NCI-H446 treated with DMSO at 0.1 percent for 48 hours (cell line): ENCODE measurements around the gene NPHP3.
"Not testable (repeated sequence)": the region's sequence is repeated elsewhere in the genome, so short reads cannot be mapped to it uniquely, and the experiment has no call there.

Experiments used
- DNase-seq: peaks from one replicate; lab custom pipeline; 2025; lab: John Stamatoyannopoulos, UW

The NPHP3 gene, protein sequence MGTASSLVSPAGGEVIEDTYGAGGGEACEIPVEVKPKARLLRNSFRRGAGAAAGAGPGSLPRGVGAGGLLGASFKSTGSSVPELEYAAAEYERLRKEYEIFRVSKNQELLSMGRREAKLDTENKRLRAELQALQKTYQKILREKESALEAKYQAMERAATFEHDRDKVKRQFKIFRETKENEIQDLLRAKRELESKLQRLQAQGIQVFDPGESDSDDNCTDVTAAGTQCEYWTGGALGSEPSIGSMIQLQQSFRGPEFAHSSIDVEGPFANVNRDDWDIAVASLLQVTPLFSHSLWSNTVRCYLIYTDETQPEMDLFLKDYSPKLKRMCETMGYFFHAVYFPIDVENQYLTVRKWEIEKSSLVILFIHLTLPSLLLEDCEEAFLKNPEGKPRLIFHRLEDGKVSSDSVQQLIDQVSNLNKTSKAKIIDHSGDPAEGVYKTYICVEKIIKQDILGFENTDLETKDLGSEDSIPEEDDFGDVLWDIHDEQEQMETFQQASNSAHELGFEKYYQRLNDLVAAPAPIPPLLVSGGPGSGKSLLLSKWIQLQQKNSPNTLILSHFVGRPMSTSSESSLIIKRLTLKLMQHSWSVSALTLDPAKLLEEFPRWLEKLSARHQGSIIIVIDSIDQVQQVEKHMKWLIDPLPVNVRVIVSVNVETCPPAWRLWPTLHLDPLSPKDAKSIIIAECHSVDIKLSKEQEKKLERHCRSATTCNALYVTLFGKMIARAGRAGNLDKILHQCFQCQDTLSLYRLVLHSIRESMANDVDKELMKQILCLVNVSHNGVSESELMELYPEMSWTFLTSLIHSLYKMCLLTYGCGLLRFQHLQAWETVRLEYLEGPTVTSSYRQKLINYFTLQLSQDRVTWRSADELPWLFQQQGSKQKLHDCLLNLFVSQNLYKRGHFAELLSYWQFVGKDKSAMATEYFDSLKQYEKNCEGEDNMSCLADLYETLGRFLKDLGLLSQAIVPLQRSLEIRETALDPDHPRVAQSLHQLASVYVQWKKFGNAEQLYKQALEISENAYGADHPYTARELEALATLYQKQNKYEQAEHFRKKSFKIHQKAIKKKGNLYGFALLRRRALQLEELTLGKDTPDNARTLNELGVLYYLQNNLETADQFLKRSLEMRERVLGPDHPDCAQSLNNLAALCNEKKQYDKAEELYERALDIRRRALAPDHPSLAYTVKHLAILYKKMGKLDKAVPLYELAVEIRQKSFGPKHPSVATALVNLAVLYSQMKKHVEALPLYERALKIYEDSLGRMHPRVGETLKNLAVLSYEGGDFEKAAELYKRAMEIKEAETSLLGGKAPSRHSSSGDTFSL (N-terminal part only)

DNA sequence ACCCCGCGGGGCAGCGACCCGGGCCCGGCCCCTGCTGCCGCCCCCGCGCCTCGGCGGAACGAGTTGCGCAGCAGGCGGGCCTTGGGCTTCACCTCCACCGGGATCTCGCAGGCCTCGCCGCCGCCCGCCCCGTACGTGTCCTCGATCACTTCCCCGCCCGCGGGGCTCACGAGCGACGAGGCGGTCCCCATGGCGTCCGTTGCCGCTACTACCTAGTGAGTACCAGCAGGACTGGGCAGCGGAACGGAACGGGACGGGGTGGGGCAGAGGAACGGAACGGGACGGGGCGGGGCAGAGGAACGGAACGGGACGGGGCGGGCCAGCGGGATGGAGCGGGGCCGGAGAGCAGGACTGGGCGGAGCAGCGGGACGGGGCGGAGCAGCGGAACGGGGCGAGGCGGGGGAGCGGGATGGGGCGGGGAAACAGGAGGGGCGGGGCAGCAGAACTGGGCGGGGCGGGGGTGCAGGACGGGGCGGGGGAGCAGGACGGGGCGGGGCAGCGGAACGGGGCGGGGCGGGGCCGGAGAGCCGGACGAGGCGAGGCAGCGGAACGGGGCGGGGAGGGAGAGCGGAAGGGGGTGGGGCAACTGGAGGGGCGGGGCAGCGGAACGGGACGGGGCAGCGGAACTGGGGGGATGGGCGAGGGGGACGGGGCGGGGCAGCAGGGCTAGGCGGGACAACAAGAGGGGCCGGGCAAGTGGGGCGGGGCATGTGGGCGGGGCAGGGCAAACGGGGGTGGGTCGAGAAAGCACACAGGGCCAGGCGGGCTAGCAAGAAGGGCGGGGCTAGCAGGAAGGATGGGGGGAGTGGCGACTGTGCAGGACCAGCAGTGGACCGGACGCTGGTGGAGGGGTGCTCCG, at the start of gene NPHP3:
Gene NPHP3 (minus strand): TSS at position 245 of the 859 bp plus-strand sequence. CDS start 54 bp downstream, at position 191.
- DNase-seq, result peak; percentile 91

DNA sequence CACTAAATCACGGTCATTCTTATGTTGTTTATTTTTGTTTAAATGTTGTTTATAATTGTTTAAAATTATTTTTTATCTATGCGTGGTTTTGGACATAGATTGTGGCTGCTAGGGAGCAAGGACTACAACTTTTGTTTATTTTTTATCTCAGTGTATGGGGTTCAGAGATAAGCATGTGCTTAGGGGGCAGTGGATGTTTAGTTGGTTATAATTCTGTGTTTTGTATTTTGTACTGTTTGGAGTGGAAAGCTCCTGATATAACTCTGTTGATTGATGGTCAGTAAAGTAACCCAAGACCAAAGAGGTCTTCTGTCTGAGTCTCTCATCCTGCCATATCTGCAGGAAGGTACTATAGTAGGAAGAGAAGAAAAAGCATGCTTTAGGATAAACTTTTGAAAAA, 36.5 kb upstream of the NPHP3 start:
- no peak for DNase-seq

DNA sequence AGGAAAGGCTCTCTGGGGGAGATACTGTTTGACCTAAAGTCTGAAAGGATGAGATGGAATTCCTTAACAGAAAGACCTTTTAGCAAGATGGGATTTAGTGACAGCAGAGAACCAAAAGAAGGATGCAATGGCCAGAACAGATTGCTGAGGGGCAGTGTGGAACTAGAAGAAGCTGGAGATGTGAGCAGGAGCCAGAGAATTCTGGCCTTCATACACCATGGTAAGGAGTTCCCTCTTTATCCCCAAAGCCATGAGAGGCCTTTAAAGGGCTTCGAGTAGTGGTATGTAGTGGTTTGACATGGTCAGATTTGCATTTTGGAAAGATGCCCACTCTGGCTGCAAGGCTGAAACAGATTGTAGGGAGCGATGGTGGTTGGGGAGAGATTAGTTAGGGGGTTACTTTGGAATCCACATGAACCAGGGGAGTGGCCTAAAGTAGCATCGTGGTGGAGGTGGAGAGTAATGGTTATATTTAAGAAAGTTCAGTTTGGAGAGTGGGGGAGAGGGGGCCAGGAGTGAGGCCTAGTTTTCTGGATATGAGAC, 34.0 kb upstream of the NPHP3 start:
- no peak for DNase-seq

GRCh38 chr3:132753946-132754345, 31.7 kb upstream of the NPHP3 start:
- no peak for DNase-seq

GRCh38 chr3:132749786-132750185, 27.6 kb upstream of the NPHP3 start:
- no peak for DNase-seq

DNA sequence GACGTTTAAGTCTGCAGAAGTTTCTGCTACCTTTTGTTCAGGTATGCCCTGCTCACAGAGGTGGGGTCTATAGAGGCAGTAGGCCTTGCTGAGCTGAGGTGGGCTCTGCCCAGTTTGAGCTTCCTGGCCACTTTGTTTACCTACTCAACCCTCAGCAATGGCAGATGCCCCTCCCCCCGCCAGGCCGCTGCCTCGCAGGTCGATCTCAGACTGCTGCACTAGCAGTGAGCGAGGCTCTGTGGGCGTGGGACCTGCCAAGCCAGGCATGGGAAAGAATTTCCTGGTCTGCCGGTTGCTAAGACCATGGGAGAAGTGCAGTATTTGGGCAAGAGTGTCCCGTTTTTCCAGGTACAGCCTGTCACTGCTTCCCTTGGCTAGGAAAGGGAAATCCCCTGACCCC, 24.5 kb upstream of the NPHP3 start:
- DNase-seq, result not testable (repeated sequence)

DNA sequence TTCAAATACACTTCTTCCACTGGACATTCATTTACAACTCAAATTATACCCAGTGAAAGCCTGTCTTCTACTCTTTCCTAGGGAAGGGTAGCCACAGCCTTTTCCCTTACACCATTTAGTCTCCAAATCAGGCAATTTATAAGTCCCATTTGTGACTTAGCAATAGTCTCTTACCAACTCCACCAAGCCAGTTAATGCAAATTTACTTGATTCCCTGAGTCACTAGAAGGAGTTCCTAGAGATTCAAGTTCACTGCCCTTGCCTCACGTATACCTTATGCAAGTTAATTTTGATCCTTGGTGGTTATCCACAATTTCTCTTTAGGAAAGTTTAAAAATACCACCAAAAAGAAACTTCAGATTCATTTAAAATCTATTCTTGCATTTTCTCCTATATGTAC, 16.1 kb upstream of the NPHP3 start:
- DNase-seq, result no peak

DNA sequence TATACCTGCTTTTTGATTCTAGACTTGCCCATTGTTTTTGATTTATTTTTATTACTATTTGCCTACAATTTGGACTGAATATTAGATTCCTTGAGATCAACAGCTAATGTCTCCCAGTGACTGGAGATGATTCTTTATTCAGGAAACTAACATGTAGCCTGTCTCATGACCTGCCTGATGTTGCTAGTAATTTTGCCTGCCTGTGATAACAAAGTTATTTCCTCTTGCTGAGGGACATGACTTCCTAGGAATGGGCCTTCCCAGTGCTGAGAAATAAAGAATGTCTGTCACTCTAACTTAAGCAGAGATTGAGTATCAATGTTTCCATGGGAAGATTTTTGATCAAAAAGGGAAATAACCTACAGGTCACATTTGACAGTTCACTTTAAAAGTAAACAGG, 13.4 kb upstream of the NPHP3 start:
- DNase-seq, result no peak

DNA sequence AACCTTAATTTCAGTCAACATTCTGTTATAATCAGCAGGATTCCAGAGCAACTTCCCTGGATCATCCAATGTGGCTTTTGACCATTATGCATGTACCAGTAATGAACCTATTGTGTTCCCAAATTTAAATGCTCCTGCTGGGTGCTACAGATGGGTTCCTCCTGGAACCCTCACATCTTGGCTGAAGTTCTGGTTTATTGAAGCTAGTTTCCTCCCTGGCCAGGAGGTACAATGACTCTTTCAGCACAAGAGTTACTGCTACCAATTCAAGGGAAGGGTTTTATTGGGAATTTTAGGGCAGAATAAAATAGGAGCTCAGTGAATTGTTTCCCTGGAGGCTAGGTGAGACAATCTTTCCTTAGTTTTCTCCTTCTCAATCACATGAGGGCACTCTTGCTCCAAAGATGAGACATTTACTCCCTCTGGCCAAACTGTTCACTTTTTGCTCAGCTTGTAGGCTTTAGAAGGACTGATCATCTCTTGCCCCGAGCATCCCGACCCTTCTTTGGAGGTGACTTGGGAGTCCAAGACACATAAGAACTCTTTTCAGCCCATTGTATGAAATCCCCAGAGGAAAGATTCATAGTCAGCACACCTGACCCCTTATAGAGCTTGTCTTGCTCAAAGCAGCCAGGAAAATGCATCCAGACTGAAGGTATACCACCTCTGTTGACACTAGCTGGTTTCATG, 8.8 kb upstream of the NPHP3 start:
- DNase-seq, result peak; percentile 48

DNA sequence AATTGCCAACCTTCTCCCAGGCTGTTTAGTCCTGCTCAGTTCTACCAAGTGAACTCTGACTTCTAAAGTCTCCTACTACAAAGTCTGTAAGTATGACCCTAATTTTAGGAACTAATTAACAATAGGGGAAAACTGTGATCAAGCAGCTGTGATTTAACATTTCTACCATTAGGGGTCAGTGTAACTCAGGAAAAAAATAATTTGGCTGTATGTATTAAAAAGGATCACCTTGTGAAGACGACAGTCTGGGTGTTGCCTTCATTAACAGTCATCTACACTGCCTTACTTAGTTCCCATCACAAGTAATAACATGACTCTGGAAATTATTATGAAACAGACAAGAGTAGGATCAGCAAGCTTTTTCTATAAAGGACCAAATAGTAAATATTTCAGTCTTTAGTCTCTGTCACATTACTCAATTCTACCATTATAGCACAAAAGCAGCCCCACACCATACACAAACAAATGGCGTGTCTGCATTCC, 4.2 kb upstream of the NPHP3 start:
- peak; percentile 40 for DNase-seq

- no peak for DNase-seq
These were observed 1.1 kb upstream of the NPHP3 start for GRCh38 chr3:132723024-132723950.

GRCh38 chr3:132721479-132722164, 587 bp downstream of the NPHP3 start:
- no peak for DNase-seq

DNA sequence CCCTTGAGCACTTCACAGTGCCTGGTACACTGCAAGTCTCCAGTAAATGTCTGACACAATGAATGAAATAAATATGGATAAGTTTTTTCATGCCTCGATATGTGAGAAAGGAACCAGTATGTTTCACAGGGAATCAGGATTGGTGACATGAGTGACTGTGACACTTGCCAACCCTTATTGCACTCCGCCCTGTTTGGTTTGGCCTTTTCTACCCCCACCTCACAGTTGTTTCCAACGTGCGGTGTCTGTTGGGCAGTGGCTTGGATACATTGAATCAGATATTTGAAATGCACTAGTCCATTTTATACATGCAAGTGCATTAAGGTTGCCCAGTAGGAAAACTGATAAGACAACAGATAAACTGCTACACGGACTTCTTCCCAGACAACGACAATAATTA, 2.0 kb downstream of the NPHP3 start:
- DNase-seq, result no peak

- DNase-seq, result no peak
These were observed 5.8 kb downstream of the NPHP3 start for GRCh38 chr3:132716372-132716771.

DNA sequence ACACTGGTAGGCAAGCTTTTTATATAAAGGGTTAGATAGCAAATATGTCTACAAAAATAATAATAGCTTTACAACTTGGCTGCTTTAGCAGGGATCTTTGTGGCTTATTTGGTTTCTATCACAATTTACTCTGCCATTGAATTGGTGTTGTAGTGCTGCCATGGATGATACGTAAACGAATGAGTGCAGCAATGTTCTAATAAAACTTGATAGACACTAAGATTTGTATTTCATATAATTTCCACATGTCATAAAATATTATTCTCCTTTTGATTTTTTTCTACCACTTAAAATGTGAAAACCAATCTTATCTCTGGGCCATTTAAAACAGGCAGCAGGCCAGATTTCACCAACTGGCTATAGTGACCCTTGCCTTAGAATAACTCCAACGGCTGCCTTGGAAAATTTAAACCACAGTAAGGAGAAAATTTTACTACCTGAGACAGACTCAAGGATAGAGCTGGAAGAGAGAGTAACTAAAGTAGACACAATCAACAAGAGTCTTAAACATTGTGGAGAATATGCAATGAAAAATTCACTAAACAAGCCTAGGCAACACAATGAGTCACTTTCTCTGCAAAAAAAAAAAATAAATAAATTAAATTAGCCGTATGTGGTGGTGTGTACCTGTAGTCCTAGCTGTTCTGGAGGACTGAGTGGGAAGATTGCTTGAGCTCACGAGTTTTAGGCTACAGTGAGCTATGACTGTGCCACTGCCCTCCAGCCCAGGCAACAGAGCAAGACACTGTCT, 8.1 kb downstream of the NPHP3 start:
- DNase-seq, result no peak

GRCh38 chr3:132710311-132710710, 11.9 kb downstream of the NPHP3 start:
- no peak for DNase-seq

DNA sequence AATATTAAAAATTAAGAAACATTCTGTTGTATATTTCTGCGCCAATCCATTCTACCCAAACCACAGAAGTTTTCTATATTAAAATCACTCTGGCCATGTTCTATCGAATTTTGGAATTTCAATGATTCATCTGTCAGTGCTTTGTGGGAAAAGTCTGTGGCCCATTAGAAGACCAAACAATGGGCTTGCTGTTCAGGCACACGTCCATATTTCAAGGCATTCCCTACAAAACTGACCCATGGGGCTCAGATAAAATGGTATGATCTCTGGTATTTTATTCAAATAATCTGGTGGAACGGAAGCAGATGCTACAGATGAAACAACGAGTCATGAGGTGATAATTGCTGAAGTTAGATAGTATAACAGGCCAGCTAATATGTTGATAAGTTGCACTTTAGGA, 12.4 kb downstream of the NPHP3 start:
- no peak for DNase-seq

GRCh38 chr3:132703733-132704132, 18.5 kb downstream of the NPHP3 start:
- no peak for DNase-seq
